Liver (tissue), 3 donors: Measurements from ENCODE around the gene IQUB.

Experiments used
- CTCF ChIP-seq: fragments of 150-350 bp; IDR thresholded peaks from 2 replicates; pipeline ENCODE4 v1.5.1; 2017; ENCODE audit warnings: improper control_type of control experiment, low read depth, low read length; ENCODE audit not compliant: missing input control
- GABPA ChIP-seq, 2 donors: IDR thresholded peaks in 1 of 2; conservative IDR thresholded peaks in 1 of 2; 2 replicates each; pipeline ENCODE4 v1.6.1; 2016; ENCODE audit warnings: antibody characterized with exemption in 2 of 2, mild to moderate bottlenecking in 1 of 2, moderate library complexity in 1 of 2
- RAD21 ChIP-seq, 2 donors: IDR thresholded peaks; 2 replicates each; pipeline ENCODE4 v1.6.1; 2016; ENCODE audit warnings: antibody characterized with exemption in 2 of 2, mild to moderate bottlenecking in 2 of 2
- REST ChIP-seq: IDR thresholded peaks from 2 replicates; pipeline ENCODE4 v1.6.1; 2016; ENCODE audit warnings: antibody characterized with exemption, mild to moderate bottlenecking
- SP1 ChIP-seq: IDR thresholded peaks from 2 replicates; pipeline ENCODE4 v1.6.1; 2018; ENCODE audit warnings: antibody characterized with exemption, mild to moderate bottlenecking
- TAF1 ChIP-seq: conservative IDR thresholded peaks from 2 replicates; pipeline ENCODE4 v1.6.1; 2016; ENCODE audit warnings: antibody characterized with exemption, mild to moderate bottlenecking
- YY1 ChIP-seq: IDR thresholded peaks from 2 replicates; pipeline ENCODE4 v1.6.1; 2016; ENCODE audit warnings: antibody characterized with exemption, mild to moderate bottlenecking
- TF ChIP-seq, protein P1 (sequence below): IDR thresholded peaks from 2 replicates; pipeline ENCODE4 v1.6.1; 2016; ENCODE audit warnings: antibody characterized with exemption
- TF ChIP-seq, protein P2 (sequence below): IDR thresholded peaks from 2 replicates; pipeline ENCODE4 v1.6.1; 2016; ENCODE audit warnings: antibody characterized with exemption
- donor health status: healthy.
- donor health status: healthy.

GRCh38 chr7:123538897-123539296 is 4.5 kb upstream of the IQUB start:
- TF ChIP-seq RAD21 (IDR thresholded peaks at IDR 0.05), result no peak
- TF ChIP-seq CTCF, result no peak
- TF ChIP-seq, protein P1, sequence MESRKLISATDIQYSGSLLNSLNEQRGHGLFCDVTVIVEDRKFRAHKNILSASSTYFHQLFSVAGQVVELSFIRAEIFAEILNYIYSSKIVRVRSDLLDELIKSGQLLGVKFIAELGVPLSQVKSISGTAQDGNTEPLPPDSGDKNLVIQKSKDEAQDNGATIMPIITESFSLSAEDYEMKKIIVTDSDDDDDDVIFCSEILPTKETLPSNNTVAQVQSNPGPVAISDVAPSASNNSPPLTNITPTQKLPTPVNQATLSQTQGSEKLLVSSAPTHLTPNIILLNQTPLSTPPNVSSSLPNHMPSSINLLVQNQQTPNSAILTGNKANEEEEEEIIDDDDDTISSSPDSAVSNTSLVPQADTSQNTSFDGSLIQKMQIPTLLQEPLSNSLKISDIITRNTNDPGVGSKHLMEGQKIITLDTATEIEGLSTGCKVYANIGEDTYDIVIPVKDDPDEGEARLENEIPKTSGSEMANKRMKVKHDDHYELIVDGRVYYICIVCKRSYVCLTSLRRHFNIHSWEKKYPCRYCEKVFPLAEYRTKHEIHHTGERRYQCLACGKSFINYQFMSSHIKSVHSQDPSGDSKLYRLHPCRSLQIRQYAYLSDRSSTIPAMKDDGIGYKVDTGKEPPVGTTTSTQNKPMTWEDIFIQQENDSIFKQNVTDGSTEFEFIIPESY, result no peak
- no peak for TF ChIP-seq TAF1
- TF ChIP-seq, protein P2, sequence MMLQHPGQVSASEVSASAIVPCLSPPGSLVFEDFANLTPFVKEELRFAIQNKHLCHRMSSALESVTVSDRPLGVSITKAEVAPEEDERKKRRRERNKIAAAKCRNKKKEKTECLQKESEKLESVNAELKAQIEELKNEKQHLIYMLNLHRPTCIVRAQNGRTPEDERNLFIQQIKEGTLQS, result no peak
- TF ChIP-seq YY1, result no peak
- no peak for TF ChIP-seq GABPA (IDR thresholded peaks at IDR 0.05 in 1 of 2, conservative IDR thresholded peaks at IDR 0.05 in 1 of 2)
- TF ChIP-seq REST, result no peak
- no peak for TF ChIP-seq SP1
